Left forelimb (tissue), 1 donor: Measurements from ENCODE around the gene PRXL2C.

Source experiments
- DNase-seq: peaks from one replicate; pipeline ENCODE4 v3.0.0-alpha.2; 2018; ENCODE audit warnings: low spot score

PRXL2C gene

GRCh38 chr9:96612105-96612965 lies 42.8 kb downstream of the PRXL2C start:
- peak; percentile 70 for DNase-seq

- no peak for DNase-seq
These were observed 43.8 kb downstream of the PRXL2C start for GRCh38 chr9:96611302-96611701.

DNA sequence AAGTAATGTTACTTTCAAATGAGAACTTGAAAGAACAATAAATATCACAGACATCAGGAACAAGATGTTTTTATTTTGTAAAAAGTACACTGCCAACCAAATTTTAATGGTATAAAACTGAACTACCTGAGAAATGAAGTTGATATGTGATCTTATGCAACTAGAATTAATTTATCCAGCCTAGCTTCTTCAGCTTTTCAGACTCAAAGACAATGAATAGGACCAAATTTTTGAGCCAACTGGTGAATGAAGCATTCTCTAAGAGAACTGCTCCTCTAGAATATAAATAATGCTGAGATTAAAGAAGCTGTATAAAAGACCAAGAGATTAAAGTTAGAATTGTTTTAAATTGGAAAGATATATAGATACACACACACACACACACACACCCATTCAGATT lies 45.4 kb downstream of the PRXL2C start:
- no peak for DNase-seq

DNA sequence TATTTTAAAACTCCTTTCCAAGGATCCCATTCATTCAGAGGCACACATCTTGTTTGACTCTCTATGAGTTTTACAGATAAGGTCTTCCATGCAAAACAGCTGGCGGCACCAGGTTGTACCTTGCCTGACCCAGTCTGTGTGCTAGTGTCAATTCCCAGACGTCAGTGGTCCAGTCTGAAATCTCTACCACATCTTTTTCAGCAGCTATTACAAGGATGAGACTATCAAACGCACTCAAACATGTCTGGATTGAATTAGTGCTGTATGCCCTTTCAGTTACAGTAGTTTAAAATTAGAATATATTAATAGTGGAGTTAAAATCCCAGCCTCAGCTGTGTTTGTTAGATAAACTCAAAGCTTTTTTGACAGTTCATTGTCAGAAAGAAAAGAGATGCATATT lies 47.1 kb downstream of the PRXL2C start:
- DNase-seq = no peak

GRCh38 chr9:96605328-96605727 lies 49.8 kb downstream of the PRXL2C start:
- DNase-seq = no peak

DNA sequence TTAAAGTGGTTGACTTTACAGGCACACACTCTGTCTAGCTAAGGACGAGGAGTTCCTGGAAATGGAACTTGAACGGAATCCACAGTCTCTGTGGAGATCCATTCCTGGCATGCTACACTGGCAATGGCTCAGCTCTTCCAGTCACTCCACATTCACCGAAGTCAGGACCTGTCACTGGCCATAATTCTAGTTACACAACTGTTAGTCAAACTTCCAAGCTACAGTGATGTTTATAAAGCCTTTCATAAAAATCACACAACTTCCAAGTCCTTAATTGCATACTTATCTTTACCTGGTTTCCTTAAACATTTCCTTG lies 51.2 kb downstream of the PRXL2C start:
- DNase-seq = no peak

- DNase-seq = no peak
These were observed 51.7 kb downstream of the PRXL2C start for GRCh38 chr9:96603305-96604003.

- no peak for DNase-seq
These were observed 55.8 kb downstream of the PRXL2C start for GRCh38 chr9:96599298-96599697.

DNA sequence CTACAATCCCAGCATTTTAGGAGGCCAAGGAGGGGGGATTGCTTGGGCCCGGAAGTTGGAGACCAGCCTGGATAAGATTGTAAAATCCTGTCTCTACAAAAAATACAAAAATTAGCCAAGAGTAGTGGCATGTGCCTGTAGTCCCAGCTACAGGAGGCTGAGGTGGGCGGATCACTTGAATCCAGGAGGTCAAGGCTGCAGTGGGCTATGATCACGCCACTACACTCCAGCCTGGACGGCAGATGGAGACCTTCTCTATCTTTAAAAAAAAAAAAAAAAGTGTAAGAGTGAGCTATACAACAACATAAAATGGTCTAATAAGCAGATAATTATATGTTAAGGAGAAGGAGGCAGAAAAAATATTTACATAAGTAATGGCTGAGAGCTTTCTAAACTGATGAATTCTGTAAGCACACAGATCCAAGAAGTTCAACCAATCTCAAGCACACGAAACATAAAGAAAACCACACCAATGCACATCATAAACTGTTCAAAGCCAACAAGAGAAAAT lies 58.5 kb downstream of the PRXL2C start:
- no peak for DNase-seq
